ENCODE results near the gene TRAPPC1. TPM values are rescaled to one million over a fixed set of nuclear protein-coding genes. Genes with fewer than 3 reads are reported as not detected.

TRAPPC1 gene
- polyA plus RNA-seq, 1 donor = 101 TPM

Other genes starting within 250 kb of the TRAPPC1 start
- 49.7 TPM for gene TP53, start 244.5 kb downstream of the TRAPPC1 start, polyA plus RNA-seq
- 7.9 TPM for gene WRAP53, start 243.5 kb downstream of the TRAPPC1 start, polyA plus RNA-seq
- gene EFNB3, start 226.7 kb downstream of the TRAPPC1 start, polyA plus RNA-seq = 7.4 TPM
- 0.09 TPM for gene DNAH2, start 214.2 kb downstream of the TRAPPC1 start, polyA plus RNA-seq
- 24.9 TPM for gene KDM6B, start 97.7 kb downstream of the TRAPPC1 start, polyA plus RNA-seq
- 10.4 TPM for gene TMEM88, start 76.9 kb downstream of the TRAPPC1 start, polyA plus RNA-seq
- gene NAA38, start 74.4 kb downstream of the TRAPPC1 start, polyA plus RNA-seq = 50.7 TPM
- gene CYB5D1, start 73.9 kb downstream of the TRAPPC1 start, polyA plus RNA-seq = 13.8 TPM
- 73.8 TPM for gene CHD3, start 43.2 kb downstream of the TRAPPC1 start, polyA plus RNA-seq
- gene RNF227, start 15.7 kb downstream of the TRAPPC1 start, polyA plus RNA-seq = 3.7 TPM
- gene KCNAB3, start 2.1 kb downstream of the TRAPPC1 start, polyA plus RNA-seq = 5.3 TPM
- gene CNTROB, start 260 bp upstream of the TRAPPC1 start, polyA plus RNA-seq = 30.1 TPM
- gene GUCY2D, start 70.7 kb upstream of the TRAPPC1 start, polyA plus RNA-seq = 1.3 TPM
- 0.46 TPM for gene ALOX15B, start 107.1 kb upstream of the TRAPPC1 start, polyA plus RNA-seq
- 2.8 TPM for gene ALOX12B, start 155.8 kb upstream of the TRAPPC1 start, polyA plus RNA-seq
- gene ALOXE3, start 186.6 kb upstream of the TRAPPC1 start, polyA plus RNA-seq = 0.01 TPM
- gene HES7, start 192.2 kb upstream of the TRAPPC1 start, polyA plus RNA-seq = 0.16 TPM
- 27.2 TPM for gene PER1, start 220.5 kb upstream of the TRAPPC1 start, polyA plus RNA-seq
- 95.0 TPM for gene VAMP2, start 231.0 kb upstream of the TRAPPC1 start, polyA plus RNA-seq
- gene TMEM107, start 244.4 kb upstream of the TRAPPC1 start, polyA plus RNA-seq = 11.4 TPM

Measured in large intestine (tissue), 1 donor.